CD4-positive, alpha-beta T cell (primary cell): Measurements from ENCODE around the gene TRAPPC2L. TPM values are rescaled to one million over a fixed set of nuclear protein-coding genes. Genes with fewer than 3 reads are reported as not detected.

ENCODE experiments used
- ATAC-seq: fragments of 200-7000 bp; cut with Tn5 transposase; one replicate; pipeline ENCODE4 v1.10.0; 2022; ENCODE audit warnings: mild to moderate bottlenecking; ENCODE audit not compliant: poor library complexity
- CTCF ChIA-PET: fragments of 350-600 bp; sonication (Branson Sonifier 250); formaldehyde crosslinking; loops from one replicate; lab custom pipeline; 2021; ENCODE audit warnings: antibody characterized with exemption, inconsistent platforms; lab: Charles Lee
- POLR2A ChIA-PET: fragments of 350-600 bp; sonication (Branson Sonifier 250); formaldehyde crosslinking; loops from one replicate; lab custom pipeline; 2021; ENCODE audit warnings: antibody characterized with exemption, inconsistent platforms; lab: Charles Lee
- DNase-seq, 14 experiments: peaks; one replicate each; pipeline ENCODE4 v3.0.0-alpha.2; 2013 to 2020; ENCODE audit warnings: mixed read lengths in 2 of 14
- H3K27ac ChIP-seq, 2 donors: one replicate each; pipeline versions ENCODE4 v1.5.1 to v1.7.0; 2013; ENCODE audit warnings: low read length in 2 of 2, low read depth in 1 of 2, mild to moderate bottlenecking in 1 of 2
- H3K27me3 ChIP-seq, 2 experiments: 1 replicate in 1 of 2; 2 replicates in 1 of 2; pipeline versions ENCODE4 v1.6.1 to v1.7.0; 2013; ENCODE audit warnings: low read length in 2 of 2, control low read depth in 1 of 2, mild to moderate bottlenecking in 1 of 2, moderate library complexity in 1 of 2; ENCODE audit not compliant: insufficient read depth in 2 of 2, control insufficient read depth in 1 of 2
- H3K36me3 ChIP-seq: one replicate; pipeline ENCODE4 v1.6.1; 2013; ENCODE audit warnings: low read length, control low read depth; ENCODE audit not compliant: insufficient read depth
- H3K4me1 ChIP-seq: one replicate; pipeline ENCODE4 v1.6.1; 2013; ENCODE audit warnings: low read length, control low read depth; ENCODE audit not compliant: insufficient read depth
- H3K4me3 ChIP-seq: one replicate; pipeline ENCODE4 v1.5.1; 2013; ENCODE audit warnings: mild to moderate bottlenecking, low read length, moderate library complexity
- H3K9me3 ChIP-seq, 2 experiments: 1 replicate in 1 of 2; 2 replicates in 1 of 2; pipeline versions ENCODE4 v1.6.1 to v1.7.0; 2013; ENCODE audit warnings: low read length in 2 of 2, mild to moderate bottlenecking in 2 of 2, control low read depth in 1 of 2, moderate library complexity in 1 of 2; ENCODE audit not compliant: control insufficient read depth in 1 of 2, insufficient read depth in 1 of 2
- H3K27ac Mint-ChIP-seq: one replicate; pipeline ENCODE4 v1.8.0; 2020; ENCODE audit warnings: mixed read lengths
- H3K27me3 Mint-ChIP-seq: one replicate; pipeline ENCODE4 v1.8.0; 2021; ENCODE audit warnings: mixed read lengths
- H3K36me3 Mint-ChIP-seq: one replicate; pipeline ENCODE4 v1.8.0; 2021; ENCODE audit warnings: low read depth, mixed read lengths
- H3K4me1 Mint-ChIP-seq: one replicate; pipeline ENCODE4 v1.8.0; 2021; ENCODE audit warnings: low read depth, mixed read lengths
- H3K4me3 Mint-ChIP-seq: one replicate; pipeline ENCODE4 v1.8.0; 2020; ENCODE audit warnings: mild to moderate bottlenecking, mixed read lengths
- H3K9me3 Mint-ChIP-seq: one replicate; pipeline ENCODE4 v1.8.0; 2020; ENCODE audit warnings: mixed read lengths
- CTCF ChIP-seq: fragments of 200-600 bp; IDR thresholded peaks from one replicate; pipeline ENCODE4 v1.8.0; 2022; ENCODE audit warnings: antibody characterized with exemption, mild to moderate bottlenecking
- intact Hi-C, 2 experiments: fragments of 100-400 bp; cut with DNase I in 1 of 2; cut with micrococcal nuclease in 1 of 2; formaldehyde crosslinking; loops; one replicate each; pipeline versions ENCODE4 v1.15.1 to v1.9.0; 2023 to 2025; cut with DNase I, micrococcal nuclease
- total RNA-seq, 174 experiments: library from RNA in 2 of 174; stranded (reverse) in 2 of 174; gene quantifications; one replicate each; pipeline ENCODE4 v1.2.3 and lab custom pipeline; 2021 to 2026

The TRAPPC2L gene
- total RNA-seq, 2 experiments from 2014 or later: 48.0 to 48.2 TPM

GRCh38 chr16:88909431-88910210, 52.7 kb downstream of the TRAPPC2L start:
- ATAC-seq (no peak), DNase-seq (no peak)
- Histone ChIP-seq H3K4me3 (no peak overlapping the region), H3K27ac (no peak overlapping the region), H3K4me1 (no peaks in the 10 kb centered on the region), H3K9me3 (peaks cover 0 to 22% of the 10 kb centered on the region in 2 experiments), H3K36me3 (no peaks in the 10 kb centered on the region), H3K27me3 (no peaks in the 10 kb centered on the region)
- intact Hi-C loops: loop anchor here in 1 of 2 experiments (5.0 kb wide), 1 partner anchor 53 kb away; no protein-coding TSS in a partner anchor
- TF ChIP-seq CTCF: no peak
- POLR2A ChIA-PET: no interaction called here
- H3K4me3 Mint-ChIP-seq: no peak overlapping the region
- no peak overlapping the region for H3K27ac Mint-ChIP-seq
- H3K4me1 Mint-ChIP-seq: no peaks in the 10 kb centered on the region
- H3K9me3 Mint-ChIP-seq: no peaks in the 10 kb centered on the region
- no peaks in the 10 kb centered on the region for H3K36me3 Mint-ChIP-seq
- CTCF ChIA-PET: no interaction called here
- H3K27me3 Mint-ChIP-seq: no peaks in the 10 kb centered on the region

GRCh38 chr16:88910284-88911135, 53.6 kb downstream of the TRAPPC2L start:
- no peaks in the 10 kb centered on the region for H3K4me1 Mint-ChIP-seq
- no peaks in the 10 kb centered on the region for H3K27me3 Mint-ChIP-seq
- H3K36me3 ChIP-seq: no peaks in the 10 kb centered on the region
- no peak overlapping the region for H3K4me3 Mint-ChIP-seq
- no peaks in the 10 kb centered on the region for H3K36me3 Mint-ChIP-seq
- DNase-seq: no peak
- CTCF ChIA-PET: no interaction called here
- H3K9me3 Mint-ChIP-seq: no peaks in the 10 kb centered on the region
- intact Hi-C loops: loop anchor here in 1 of 2 experiments (5.0 kb wide), 1 partner anchor 52 kb away; no protein-coding TSS in a partner anchor
- H3K27me3 ChIP-seq: no peaks in the 10 kb centered on the region
- no peak overlapping the region for H3K4me3 ChIP-seq
- peaks cover 0 to 22% of the 10 kb centered on the region in 2 experiments for H3K9me3 ChIP-seq
- H3K4me1 ChIP-seq: no peaks in the 10 kb centered on the region
- no peak overlapping the region for H3K27ac ChIP-seq
- POLR2A ChIA-PET: no interaction called here
- no peak for ATAC-seq
- H3K27ac Mint-ChIP-seq: no peak overlapping the region
- TF ChIP-seq CTCF: no peak

- no peak for ATAC-seq
- POLR2A ChIA-PET: no interaction called here
Observed at GRCh38 chr16:88911136-88911945, 54.4 kb downstream of the TRAPPC2L start.

More at GRCh38 chr16:88911136-88911945, 54.4 kb downstream of the TRAPPC2L start:
- no peak overlapping the region for H3K4me3 Mint-ChIP-seq
- no peak overlapping the region for H3K4me3 ChIP-seq
- no peaks in the 10 kb centered on the region for H3K36me3 Mint-ChIP-seq
- H3K27ac Mint-ChIP-seq: no peak overlapping the region
- H3K36me3 ChIP-seq: no peaks in the 10 kb centered on the region
- no peak for TF ChIP-seq CTCF
- no peaks in the 10 kb centered on the region for H3K27me3 ChIP-seq
- CTCF ChIA-PET: no interaction called here
- H3K4me1 ChIP-seq: no peaks in the 10 kb centered on the region
- peaks cover 0 to 22% of the 10 kb centered on the region in 2 experiments for H3K9me3 ChIP-seq
- H3K9me3 Mint-ChIP-seq: no peaks in the 10 kb centered on the region
- intact Hi-C loops: loop anchor here in 1 of 2 experiments (5.0 kb wide), 1 partner anchor 51 kb away; no protein-coding TSS in a partner anchor
- H3K4me1 Mint-ChIP-seq: no peaks in the 10 kb centered on the region
- H3K27ac ChIP-seq: no peak overlapping the region
- no peak for DNase-seq
- H3K27me3 Mint-ChIP-seq: peaks cover 5% of the 10 kb centered on the region
